HG02642 (cell line): ENCODE data around the gene TUBGCP6.
"Not testable (repeated sequence)": the region's sequence is repeated elsewhere in the genome, so short reads cannot be mapped to it uniquely, and the experiment has no call there.

ENCODE experiments used
- ATAC-seq: cut with Tn5 transposase; IDR thresholded peaks from one replicate; pipeline ENCODE4 v1.9.1; 2021; ENCODE audit warnings: mild to moderate bottlenecking; ENCODE audit not compliant: unreplicated experiment, poor library complexity

TUBGCP6 gene

DNA sequence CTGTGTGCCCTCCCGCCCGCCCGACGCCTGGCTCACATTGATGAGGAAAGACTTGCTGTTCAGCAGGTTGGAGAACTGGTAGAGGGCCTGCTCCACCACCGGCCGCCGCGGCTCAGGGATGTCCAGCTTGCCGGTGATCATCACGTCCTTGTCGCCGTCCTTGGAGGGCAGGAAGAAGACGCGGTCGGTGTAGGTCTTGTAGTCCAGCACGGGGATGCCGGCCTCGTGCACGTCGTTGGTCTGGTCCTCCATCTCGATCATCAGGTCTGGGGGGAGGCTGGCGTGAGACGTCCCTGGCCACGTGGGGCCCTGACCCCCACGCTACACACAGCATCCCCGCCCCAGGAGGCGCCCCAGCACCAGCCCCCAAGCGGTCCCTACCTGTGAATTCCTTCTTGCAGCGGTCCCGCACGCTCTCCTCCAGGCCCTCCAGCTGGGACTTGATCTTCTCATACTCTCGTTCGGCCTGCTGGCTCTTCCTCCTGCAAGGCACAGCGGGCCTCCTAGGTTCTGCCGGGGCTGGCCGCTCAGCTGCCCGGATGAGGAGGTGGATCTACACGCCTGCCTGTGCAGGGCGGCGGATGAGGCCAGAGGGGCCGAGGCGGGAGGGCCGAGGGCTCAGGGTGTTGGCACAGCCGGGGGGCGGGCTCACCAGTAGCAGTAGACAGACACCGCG lies 36.0 kb upstream of the TUBGCP6 start:
- ATAC-seq = no peak

DNA sequence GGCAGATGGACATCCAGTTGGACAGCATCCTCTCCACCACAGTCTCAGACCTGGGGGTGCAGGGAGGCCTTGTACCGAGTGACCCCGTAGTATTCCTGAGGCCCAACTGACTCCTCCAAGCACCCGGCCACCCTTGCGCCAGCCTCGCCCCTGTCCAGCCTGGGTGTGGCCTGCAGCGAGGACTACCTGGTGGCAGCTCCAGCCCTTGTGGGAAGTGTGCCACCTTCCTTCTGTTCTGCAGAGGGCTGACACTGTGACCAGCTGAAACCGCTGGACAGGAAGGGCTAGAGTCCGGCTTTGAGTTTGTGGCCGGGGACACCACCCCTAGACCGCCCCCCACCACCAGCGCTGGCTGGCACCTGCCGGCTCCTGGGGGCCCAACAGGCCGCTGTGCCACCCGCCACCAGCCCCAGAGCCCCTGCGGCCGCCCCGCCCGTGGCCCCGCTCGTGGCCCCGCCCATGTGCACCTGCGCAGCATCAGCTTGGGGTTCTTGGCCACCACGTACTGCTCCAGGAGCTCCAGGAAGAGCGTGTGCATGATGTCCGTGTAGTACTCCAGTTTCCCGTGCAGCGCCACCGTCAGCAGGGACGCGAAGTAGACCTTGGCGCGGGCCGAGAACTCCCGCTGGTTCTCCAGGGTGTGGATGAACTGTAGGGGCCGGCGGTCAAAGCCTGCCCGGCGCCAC lies 35.3 kb upstream of the TUBGCP6 start:
- ATAC-seq = no peak

DNA sequence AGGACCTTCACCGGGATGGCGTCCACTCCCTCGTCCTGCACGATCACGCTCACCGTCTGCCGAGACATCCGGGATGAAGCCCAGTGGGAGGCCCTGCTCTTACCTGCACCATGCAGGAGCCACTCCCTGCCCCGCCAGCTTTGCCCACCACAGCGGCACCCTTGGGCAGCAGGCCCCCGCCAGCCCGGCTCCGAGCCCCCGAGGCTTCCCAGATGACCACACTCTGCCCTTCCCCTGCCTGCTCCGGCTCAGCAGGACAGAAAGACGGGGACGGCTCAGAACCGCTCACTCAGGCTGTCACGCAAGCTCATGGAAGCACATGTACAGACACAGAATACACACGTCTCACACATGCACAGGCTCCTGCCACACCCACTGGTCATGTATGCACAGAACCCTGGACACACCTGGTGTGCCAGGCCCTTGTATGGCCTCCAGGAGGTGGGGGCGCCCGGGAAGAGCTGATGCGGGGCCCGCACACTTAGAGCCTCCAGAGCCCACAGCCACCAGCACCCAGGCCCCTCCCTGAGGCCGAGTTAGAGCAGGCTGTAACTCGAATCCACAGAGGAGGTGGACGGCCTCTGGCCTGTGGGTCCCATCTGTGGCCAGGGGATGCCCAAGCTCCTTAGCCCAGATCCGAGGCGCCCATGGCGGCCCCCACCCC lies 34.3 kb upstream of the TUBGCP6 start:
- ATAC-seq = no peak

DNA sequence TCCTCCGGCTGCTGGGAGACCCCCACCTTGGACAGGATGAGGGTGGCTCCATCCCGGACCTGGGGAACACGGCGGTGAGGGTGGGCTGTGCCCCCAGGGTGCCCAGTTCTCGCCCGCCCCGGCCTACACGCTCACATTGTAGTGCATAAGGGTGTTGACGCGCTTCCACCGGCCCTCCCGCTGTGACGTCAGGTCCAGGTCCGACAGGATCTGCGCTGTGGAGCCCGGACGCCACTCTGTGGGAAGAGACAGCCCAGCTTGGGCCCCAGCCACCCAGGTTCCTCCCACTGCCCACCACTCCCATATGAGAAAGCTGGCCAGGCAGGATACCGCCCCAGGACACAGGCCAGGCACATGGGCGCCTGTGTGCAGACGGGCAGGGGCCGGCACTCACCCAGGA lies 33.6 kb upstream of the TUBGCP6 start:
- no peak for ATAC-seq

DNA sequence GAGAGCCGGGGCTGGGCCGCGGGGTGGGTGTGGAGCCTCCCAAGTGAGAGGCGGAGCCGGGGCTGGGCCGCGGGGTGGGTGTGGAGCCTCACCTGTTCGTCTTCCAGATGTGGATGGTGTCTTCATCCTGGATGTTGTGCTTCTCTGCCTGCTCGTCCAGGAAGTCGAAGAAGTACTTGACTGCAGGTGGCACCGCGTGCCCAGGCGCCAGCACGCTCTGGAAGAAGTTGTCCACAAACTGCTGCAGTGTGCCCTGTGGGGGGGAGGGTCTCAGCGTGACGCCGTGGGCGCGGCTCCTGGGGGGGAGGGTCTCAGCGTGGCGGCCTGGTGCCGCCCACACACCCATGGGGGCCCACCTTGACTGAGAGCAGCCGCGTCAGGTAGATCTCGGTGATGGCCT lies 32.9 kb upstream of the TUBGCP6 start:
- no peak for ATAC-seq

DNA sequence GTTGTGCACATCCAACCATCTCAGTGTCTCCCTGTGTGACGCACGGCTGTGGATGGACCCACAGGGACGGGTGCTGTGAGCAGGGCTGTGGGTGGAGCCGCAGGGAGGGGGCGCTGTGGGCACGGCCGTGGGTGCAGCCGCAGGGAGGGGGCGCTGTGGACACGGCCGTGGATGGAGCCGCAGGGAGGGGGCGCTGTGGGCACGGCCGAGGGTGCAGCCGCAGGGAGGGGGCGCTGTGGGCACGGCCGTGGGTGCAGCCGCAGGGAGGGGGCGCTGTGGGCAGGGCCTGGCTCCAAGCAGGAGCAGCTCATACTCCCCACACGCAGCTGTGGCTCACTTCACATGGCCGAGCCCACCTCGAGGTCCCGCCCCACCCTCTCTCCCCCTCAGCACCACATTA lies 31.3 kb upstream of the TUBGCP6 start:
- peak; percentile 79 for ATAC-seq

DNA sequence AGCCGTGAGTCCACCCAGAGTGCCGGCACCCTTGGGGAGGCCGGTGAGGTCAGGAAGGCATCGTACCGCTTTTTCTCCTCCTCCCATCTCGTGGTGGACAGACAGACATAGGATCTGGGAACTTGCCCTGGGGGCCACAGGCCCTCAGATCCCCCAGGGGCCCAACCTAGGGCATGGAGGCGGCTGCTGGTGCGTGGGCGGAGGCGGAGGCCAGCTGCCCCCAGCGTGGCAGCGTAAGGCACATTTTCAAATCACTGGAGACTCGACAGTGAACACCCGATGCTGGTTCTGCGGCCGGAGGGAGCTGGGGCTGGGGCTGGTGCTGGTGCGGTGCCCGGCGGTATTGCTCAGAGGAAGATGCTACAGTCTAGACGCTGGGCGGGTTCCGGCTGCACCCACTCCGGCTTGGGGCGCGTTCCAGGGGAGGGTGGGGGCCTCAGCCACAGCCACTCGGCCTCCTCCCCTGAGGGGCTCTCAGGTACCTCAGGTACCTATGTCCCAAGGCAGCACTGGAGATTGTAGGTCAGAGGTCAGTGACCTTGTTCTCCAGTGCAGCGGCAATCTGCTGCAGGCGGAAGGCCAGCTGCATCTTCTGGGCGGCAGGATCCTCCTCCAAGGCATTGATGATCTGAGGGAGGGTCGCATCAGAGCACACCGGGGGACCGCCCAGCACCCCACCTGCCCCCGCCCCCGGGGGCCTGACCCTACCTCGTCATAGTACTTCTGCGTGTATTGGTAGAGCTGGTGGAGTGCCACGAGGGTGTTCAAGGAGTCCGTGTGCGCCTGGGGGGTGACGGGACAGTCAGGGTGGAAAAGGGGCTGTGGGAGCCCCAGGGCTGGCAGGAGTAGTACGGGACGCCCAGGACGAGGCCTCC lies 30.6 kb upstream of the TUBGCP6 start:
- ATAC-seq = no peak

DNA sequence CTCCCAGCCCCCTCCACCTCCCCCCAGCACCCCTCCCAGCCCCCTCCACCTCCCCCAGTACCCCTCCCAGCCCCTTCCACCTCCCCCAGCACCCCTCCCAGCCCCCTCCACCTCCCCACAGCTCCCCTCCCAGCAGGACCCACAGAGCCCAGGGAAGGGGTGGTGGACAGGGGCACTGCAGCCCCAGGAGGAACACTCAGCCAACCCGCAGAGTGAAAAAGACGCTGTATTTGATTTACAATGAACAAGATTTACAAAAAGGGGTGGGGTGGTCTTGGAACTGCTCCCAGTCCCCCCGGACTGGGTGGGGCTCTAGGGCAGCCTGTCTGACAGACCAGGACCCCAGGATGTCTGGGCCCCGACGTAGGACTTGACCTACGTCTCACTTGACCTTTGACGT lies 29.9 kb upstream of the TUBGCP6 start:
- no peak for ATAC-seq

DNA sequence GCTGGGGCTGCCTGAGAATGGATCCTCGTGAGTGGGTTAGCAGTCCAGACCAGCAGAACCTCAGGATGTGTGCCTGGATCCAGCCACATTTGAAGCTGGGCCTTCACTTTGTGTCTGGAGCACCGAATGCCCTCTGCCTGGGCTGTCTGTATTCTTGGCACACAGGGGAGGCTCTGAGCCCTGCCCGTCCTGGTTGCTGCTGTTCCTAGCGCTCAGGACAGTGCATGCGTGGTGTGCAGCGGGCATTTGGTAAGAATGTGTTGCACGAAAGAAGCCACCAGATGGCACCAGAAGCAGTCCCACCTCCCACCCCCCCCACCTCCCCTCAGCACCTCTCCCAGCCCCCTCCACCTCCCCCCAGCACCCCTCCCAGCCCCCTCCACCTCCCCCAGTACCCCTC lies 29.5 kb upstream of the TUBGCP6 start:
- no peak for ATAC-seq

DNA sequence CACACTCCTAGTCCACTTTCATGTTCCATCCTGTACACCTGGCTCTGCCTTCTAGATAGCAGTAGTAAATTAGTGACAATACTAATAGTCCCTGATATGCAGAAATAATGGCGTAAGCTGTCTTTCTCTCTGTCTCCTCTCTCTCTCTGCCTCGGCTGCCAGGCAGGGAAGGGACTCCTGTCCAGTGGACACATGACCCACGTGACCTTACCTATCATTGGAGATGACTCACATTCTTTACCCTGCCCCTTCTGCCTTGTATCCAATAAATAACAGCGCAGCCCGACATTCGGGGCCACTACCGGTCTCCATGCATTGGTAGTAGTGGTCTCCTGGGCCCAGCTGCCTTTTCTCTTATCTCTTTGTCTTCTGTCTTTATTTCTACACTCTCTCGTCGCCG lies 29.0 kb upstream of the TUBGCP6 start:
- not testable (repeated sequence) for ATAC-seq

DNA sequence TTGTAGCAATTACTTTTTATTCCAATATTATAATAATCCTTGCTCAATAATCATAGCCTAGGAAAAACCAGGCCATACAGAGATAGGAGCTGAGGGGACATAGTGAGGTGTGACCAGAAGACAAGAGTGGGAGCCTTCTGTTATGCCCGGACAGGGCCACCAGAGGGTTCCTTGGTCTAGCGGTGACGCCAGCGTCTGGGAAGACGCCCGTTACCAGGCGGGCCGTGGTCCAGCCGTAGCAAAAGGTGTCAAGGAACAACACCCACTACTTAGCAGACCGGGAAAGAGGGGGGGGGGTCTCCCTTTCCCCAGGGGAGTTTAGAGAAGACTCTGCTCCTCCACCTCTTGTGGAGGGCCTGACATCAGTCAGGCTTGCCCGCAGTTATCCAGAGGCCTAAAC lies 28.5 kb upstream of the TUBGCP6 start:
- not testable (repeated sequence) for ATAC-seq

DNA sequence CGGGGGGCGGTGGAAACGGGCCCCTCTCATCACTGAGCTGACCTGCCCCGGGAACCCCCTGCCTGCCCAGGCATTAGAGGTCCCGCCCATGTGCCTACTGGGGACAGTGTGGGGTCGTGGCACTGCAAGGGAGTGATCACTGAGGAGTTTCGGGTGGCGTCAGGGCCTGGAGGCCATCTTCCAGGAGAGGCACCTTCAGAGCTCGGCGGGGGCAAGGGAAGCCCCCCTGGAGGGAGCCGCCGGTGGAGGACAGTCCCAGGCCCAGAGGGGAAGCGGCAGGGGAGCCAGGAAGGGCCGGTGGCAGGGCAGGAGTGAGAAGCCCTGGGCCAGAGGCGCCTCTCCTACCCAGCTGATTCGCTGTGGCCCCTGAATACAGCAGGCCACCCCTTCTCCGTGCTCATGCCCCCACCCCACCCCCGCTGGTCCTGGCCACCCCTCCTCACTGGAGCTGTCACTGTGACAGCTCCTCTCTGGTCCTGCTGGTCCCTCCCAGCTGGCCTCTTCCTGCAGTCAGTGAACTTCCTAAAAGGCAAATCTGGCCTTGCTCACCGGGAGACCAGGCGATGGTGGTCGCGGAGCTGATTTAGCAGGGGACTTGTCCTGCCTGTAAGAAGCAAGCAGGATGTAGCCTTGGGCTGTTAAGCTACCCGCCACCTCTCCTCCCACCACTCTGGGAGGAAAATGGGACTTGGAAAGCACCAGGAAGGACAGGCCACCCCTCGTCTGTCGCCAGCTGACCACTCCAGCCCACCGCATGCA lies 27.4 kb upstream of the TUBGCP6 start:
- ATAC-seq = no peak

DNA sequence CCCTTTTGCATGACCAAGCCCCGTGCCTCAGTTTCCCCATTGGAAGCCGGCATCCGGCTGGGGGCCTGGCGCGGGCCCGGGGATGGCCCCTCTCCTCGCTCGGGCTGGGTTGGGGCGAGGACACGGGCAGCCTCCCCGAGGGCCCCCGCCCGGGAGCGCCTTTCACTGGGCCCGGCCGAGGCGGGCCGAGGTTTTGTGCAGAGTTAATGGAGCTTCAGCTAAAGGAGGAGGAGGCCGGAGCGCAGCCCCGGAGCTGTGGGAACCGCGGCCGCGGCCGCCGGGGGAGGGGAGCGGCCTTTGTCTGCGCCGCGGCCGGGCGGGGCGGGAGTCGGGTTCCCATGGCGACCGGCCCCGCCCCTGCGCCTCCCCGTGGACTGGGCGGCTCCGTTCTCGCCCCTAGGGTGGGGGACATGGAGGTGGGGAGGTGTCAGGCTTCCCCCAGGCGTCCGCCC lies 26.7 kb upstream of the TUBGCP6 start:
- no peak for ATAC-seq

DNA sequence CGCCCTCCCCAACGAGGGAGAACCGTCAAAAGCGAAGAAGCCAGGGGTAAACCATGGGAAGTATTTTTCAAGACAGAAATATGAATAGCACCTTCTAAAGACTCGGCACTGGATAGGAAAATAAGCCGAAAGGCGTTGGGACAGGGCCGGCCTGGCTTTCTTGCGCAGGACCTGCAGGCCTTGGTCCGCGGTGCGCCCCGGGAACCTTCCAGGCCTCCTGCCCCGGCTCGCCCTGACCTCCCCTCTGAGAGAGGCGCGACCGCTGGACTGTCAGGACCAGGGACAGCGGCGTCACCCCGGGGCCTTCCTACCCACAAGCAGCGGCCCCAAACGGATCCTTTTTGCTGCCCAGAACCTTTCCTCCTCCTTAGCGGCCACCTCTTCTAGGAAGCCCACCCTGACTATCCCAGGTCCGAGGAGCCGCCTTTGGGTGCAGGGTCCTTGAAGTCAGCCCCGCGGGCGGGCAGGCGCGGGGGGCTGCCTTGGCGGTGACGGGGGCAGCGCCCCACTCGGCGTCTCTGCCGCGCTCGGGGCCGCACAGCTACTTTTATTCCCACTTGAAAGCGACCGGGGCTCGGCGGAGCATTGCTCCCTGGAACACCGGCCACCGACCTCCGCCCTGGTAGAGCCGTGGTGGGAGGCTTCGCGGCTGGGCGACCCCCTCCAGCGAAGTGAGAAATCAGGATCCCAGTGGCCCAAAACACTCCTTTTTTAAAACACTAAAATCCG lies 26.0 kb upstream of the TUBGCP6 start:
- peak; percentile 16 for ATAC-seq

DNA sequence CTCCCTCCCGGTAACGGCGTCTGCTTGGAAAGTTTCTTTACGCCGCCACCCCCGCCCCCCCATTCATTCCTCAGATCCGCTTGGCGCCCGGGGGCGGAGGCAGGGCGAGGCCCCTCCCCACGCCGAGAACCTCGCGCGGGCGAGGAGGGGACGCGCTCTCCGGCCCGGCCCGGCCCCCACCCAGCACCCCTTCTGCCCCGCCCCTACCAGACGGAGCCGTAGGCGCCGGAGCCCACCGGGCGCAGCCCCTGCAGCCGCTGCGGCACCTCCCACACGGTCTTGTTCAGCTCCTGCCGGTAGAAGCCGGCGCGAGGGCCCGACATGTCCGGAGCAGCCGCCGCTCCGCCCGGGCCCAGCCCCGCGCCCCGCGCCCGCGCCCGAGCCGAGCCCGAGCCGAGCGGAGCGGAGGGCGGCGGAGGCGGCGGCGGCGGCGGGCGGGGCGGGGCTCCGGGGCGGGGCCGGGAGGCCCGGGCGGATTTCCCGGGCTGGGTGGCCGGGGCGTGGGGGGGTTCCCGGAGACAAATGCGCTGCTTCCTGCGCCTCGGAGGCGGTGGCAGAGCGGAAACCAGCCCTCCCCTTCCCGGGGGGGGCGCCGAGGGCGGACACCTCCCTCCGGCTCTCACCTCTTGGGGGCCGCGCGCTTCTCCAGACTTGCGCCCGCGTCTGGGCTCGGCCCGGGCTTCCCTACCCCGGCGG lies 25.3 kb upstream of the TUBGCP6 start, which contains the start of gene MAPK11:
Gene MAPK11, minus strand, starts transcription at position 411 of the 696 bp plus-strand sequence. Its CDS starts 88 bp downstream, at position 323.
- ATAC-seq = peak; percentile 42

DNA sequence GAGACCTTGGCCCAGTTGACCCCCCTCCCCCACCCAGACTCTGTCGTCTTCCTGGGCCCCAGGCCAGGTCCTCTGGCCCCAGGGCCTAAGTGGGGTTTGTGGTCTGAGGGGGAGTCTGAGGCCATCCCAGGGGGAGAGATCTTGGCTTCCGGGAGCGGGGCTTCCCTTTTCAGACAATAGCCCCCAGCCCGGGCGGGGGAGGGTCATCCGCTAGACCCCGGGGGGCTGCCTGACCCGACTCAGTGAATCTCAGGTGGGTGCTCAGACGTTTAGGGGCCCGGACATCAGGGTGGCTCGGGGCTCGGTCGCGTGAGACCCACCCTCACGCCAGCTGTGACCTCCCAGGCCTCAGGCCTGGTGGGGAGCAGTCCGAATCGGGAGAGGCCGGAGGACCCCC lies 24.7 kb upstream of the TUBGCP6 start:
- no peak for ATAC-seq

DNA sequence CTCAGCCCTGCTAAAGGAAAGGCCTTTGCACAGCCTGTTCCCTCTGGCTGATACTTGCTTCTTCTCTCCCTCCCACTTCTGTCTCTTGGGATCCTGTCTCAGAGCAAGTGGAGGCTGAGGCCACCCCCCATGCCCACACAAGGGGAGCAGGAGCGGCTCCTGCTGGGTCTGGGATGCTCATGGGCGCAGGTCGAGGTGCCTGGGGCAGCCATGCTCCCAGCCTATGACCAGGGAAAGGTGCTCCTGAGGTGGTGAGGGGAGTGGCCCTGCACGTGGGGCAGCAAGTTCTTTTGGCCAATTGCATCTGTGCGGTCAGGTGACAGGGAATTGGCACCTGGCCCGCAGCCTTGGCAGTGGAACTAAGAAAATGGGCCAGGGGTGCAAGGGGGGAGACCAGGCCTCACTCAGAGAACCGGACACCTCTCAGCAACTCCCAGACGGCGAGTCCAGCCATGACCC lies 23.9 kb upstream of the TUBGCP6 start:
- ATAC-seq = no peak

DNA sequence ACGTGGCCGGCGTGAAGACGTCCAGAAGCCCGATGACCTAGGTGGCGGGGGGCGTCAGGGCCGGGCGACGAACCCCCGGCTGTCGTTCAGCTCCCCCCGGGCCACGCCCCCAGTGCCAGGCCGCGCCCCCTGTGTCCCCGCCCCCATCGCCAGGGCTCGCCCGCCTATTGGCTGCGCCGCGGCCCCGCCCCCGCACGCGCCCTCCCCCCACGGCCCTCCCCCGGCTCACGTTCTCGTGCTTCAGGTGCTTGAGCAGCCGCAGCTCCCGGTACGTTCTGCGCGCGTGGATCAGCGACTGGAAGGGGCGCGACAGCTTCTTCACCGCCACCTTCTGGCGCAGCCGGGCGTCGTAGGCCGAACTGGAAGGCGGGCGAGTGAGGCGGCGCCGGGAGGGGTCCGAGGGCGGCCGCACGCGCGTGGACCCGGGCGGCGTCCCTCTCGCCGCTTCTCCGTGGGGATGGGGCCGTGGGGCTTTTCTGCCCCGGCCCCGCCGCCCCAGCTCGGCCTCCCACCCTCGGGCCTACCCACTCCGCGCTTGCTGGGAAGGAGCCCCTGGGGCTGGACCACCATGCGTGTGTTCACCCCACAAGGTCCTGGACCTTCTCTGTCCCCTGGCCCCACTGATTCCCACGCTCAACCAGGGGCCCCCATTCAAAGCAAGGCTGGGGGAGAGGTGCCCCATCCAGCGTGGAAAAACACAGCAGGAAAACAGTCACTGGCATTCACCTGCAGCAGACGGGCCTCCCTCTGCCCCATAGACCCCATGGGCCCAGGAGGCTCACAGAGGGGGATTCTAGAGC lies 23.0 kb upstream of the TUBGCP6 start:
- ATAC-seq = no peak
